PC-3 (cell line): ENCODE data around the gene ERMN. TPM values are rescaled to one million over a fixed set of nuclear protein-coding genes. Genes with fewer than 3 reads are reported as not detected.

Source experiments
- ATAC-seq: fragments of 200-7000 bp; cut with Tn5 transposase; 2 replicates; pipeline ENCODE4 v1.9.1; 2020; ENCODE audit warnings: mild to moderate bottlenecking, moderate library complexity
- BruUV-seq: library from RNA; stranded (reverse); fragments of 400-500 nt; replicated peaks from 2 replicates; lab custom pipeline; 2021; lab: Mats Ljungman, UMichigan
- CTCF ChIA-PET: fragments of 300-600 bp; sonication (Branson Sonifier 250); formaldehyde crosslinking; loops from one replicate; lab custom pipeline; 2022; ENCODE audit warnings: antibody characterized with exemption; lab: Charles Lee
- POLR2A ChIA-PET: fragments of 300-600 bp; sonication (Branson Sonifier 250); formaldehyde crosslinking; loops from one replicate; lab custom pipeline; 2022; ENCODE audit warnings: antibody characterized with exemption; ENCODE audit not compliant: unreplicated experiment; lab: Charles Lee
- DNase-seq: peaks from one replicate; pipeline ENCODE4 v3.0.0-alpha.2; 2015
- H2AFZ ChIP-seq: fragments of 300-600 bp; sonication (generic); 2 replicates; pipeline ENCODE4 v1.6.0; 2016; ENCODE audit warnings: antibody characterized with exemption, low read length
- H3F3A ChIP-seq: fragments of 300-600 bp; sonication (generic); one replicate; pipeline ENCODE4 v1.6.0; 2017; ENCODE audit warnings: antibody characterized with exemption, low read length, control low read depth, mild to moderate bottlenecking; ENCODE audit not compliant: unreplicated experiment
- H3K27ac ChIP-seq: fragments of 300-600 bp; sonication (generic); 2 replicates; pipeline ENCODE4 v1.5.1; 2016; ENCODE audit warnings: mild to moderate bottlenecking, low read length
- H3K27me3 ChIP-seq: fragments of 300-600 bp; sonication (generic); 2 replicates; pipeline ENCODE4 v1.6.1; 2016; ENCODE audit warnings: low read length, mixed read lengths
- H3K36me3 ChIP-seq: fragments of 300-600 bp; sonication (generic); 2 replicates; pipeline ENCODE4 v1.6.1; 2016; ENCODE audit warnings: low read depth, mixed run types, low read length, mixed read lengths
- H3K4me1 ChIP-seq: fragments of 300-600 bp; sonication (generic); 2 replicates; pipeline ENCODE4 v1.5.1; 2016; ENCODE audit warnings: low read length; ENCODE audit not compliant: insufficient read depth
- H3K4me2 ChIP-seq: fragments of 300-600 bp; sonication (generic); 2 replicates; pipeline ENCODE4 v1.6.0; 2016; ENCODE audit warnings: low read length
- H3K4me3 ChIP-seq: fragments of 300-600 bp; sonication (generic); 2 replicates; pipeline ENCODE4 v1.5.1; 2016; ENCODE audit warnings: mild to moderate bottlenecking, low read length, mixed read lengths
- H3K79me2 ChIP-seq: fragments of 300-600 bp; sonication (generic); 2 replicates; pipeline ENCODE4 v1.6.1; 2017; ENCODE audit warnings: low read length, mixed read lengths
- H3K9ac ChIP-seq: fragments of 300-600 bp; sonication (generic); 2 replicates; pipeline ENCODE4 v1.6.0; 2016; ENCODE audit warnings: mild to moderate bottlenecking, low read length
- H3K9me2 ChIP-seq: fragments of 300-600 bp; sonication (generic); replicated peaks from 2 replicates; pipeline ENCODE4 v1.6.1; 2016; ENCODE audit warnings: mixed run types, low read length, mixed read lengths
- H3K9me3 ChIP-seq: fragments of 300-600 bp; sonication (generic); 2 replicates; pipeline ENCODE4 v1.6.1; 2016; ENCODE audit warnings: low read length, mixed read lengths
- H4K20me1 ChIP-seq: fragments of 300-600 bp; sonication (generic); 2 replicates; pipeline ENCODE4 v1.6.1; 2016; ENCODE audit warnings: low read length, mixed read lengths
- EZH2 ChIP-seq: fragments of 300-600 bp; sonication (generic); IDR thresholded peaks from one replicate; pipeline ENCODE4 v1.6.1; 2017; ENCODE audit warnings: antibody characterized with exemption, mild to moderate bottlenecking, low read length; ENCODE audit not compliant: unreplicated experiment
- EZH2phosphoT487 ChIP-seq: fragments of 300-600 bp; sonication (generic); IDR thresholded peaks from 2 replicates; pipeline ENCODE4 v1.6.1; 2018; ENCODE audit warnings: mild to moderate bottlenecking, antibody characterized with exemption, low read length, borderline replicate concordance
- intact Hi-C: fragments of 100-400 bp; cut with micrococcal nuclease; formaldehyde crosslinking; loops from 2 replicates; pipeline ENCODE4 v1.9.0; 2023
- total RNA-seq: library from RNA; depleted of rRNA; stranded (reverse); fragments of >200 nt; gene quantifications from 2 replicates; pipeline ENCODE4 v1.2.3, GENCODE V29; 2014
- TF ChIP-seq, protein P1 (sequence below): fragments of 300-600 bp; sonication (generic); conservative IDR thresholded peaks from 2 replicates; pipeline ENCODE4 v1.5.1; 2017; ENCODE audit warnings: antibody characterized with exemption, low read depth, mild to moderate bottlenecking, low read length

ERMN gene
- total RNA-seq, 1 experiment from 2014 or later: not detected

DNA sequence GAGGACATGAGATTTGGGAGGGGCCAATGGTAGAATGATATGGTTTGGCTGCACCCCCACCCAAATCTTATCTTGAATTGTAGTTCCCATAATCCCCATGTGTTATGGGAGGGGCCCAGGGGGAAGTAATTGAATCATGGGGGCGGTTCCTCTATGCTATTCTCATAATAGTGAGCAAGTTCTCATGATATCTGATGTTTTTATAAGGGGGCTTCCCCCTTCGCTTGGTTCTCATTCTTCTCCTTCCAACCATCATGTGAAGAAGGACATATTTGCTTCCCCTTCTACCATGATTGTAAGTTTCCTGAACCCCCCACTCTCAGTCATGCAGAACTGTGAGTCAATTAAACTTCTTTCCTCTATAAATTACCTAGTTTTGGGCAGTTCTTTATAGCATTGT lies 37.0 kb upstream of the ERMN start:
- Histone ChIP-seq H3K9ac (no peak overlapping the region), H3K9me2 (no peaks in the 10 kb centered on the region; the same call in 1 of the 2 replicates), H3K36me3 (no peaks in the 10 kb centered on the region), H2AFZ (no peak overlapping the region), H3F3A (no peaks in the 10 kb centered on the region), H3K79me2 (no peaks in the 10 kb centered on the region), H3K9me3 (no peaks in the 10 kb centered on the region), H3K4me1 (no peaks in the 10 kb centered on the region), H3K4me3 (no peak overlapping the region), H3K4me2 (no peak overlapping the region), H3K27ac (no peak overlapping the region), H4K20me1 (no peaks in the 10 kb centered on the region), H3K27me3 (no peaks in the 10 kb centered on the region; the same call in 1 of the 2 replicates)
- TF ChIP-seq EZH2phosphoT487: no peak
- TF ChIP-seq, protein P1, sequence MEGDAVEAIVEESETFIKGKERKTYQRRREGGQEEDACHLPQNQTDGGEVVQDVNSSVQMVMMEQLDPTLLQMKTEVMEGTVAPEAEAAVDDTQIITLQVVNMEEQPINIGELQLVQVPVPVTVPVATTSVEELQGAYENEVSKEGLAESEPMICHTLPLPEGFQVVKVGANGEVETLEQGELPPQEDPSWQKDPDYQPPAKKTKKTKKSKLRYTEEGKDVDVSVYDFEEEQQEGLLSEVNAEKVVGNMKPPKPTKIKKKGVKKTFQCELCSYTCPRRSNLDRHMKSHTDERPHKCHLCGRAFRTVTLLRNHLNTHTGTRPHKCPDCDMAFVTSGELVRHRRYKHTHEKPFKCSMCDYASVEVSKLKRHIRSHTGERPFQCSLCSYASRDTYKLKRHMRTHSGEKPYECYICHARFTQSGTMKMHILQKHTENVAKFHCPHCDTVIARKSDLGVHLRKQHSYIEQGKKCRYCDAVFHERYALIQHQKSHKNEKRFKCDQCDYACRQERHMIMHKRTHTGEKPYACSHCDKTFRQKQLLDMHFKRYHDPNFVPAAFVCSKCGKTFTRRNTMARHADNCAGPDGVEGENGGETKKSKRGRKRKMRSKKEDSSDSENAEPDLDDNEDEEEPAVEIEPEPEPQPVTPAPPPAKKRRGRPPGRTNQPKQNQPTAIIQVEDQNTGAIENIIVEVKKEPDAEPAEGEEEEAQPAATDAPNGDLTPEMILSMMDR: no peak
- POLR2A ChIA-PET: no interaction called here
- intact Hi-C loops: no loop called here
- DNase-seq: no peak
- CTCF ChIA-PET: no interaction called here
- no peak for ATAC-seq
- BruUV-seq: no TSS peak

DNA sequence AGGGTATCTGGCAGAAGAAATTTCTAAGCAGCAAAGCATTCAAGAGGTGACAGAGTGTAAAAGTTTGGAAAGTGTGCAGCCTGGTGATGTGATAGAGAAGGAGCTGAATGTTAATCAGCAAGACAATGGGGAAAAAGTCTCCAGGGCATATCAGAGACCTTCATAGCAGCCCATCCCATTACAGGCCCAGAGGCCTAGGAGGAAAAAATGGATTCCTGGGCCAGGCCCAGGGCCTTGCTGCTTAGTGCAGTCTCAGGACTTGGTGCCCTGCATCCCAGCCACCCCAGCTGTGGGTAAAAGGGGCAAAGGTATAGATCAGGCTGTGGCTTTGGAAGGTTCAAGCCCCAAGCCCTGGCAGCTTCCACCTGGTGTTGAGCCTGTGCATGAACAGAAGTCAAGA lies 35.9 kb upstream of the ERMN start:
- H3K4me1 ChIP-seq: no peaks in the 10 kb centered on the region
- H3K9ac ChIP-seq: no peak overlapping the region
- no peaks in the 10 kb centered on the region for H3K9me3 ChIP-seq
- intact Hi-C loops: no loop called here
- no peaks in the 10 kb centered on the region for H3K36me3 ChIP-seq
- TF ChIP-seq EZH2phosphoT487 (no peak), EZH2 (no peak)
- TF ChIP-seq, protein P1: no peak
- H3K79me2 ChIP-seq: no peaks in the 10 kb centered on the region
- DNase-seq (no peak), ATAC-seq (no peak)
- H4K20me1 ChIP-seq: no peaks in the 10 kb centered on the region
- CTCF ChIA-PET: no interaction called here
- H3K4me2 ChIP-seq: no peak overlapping the region
- H3K4me3 ChIP-seq: no peak overlapping the region
- no peak overlapping the region for H2AFZ ChIP-seq
- POLR2A ChIA-PET: no interaction called here
- no TSS peak for BruUV-seq
- no peak overlapping the region for H3K27ac ChIP-seq
- H3K27me3 ChIP-seq: no peaks in the 10 kb centered on the region; the same call in 1 of the 2 replicates
- H3K9me2 ChIP-seq: no peaks in the 10 kb centered on the region; the same call in 1 of the 2 replicates
- H3F3A ChIP-seq: no peaks in the 10 kb centered on the region

DNA sequence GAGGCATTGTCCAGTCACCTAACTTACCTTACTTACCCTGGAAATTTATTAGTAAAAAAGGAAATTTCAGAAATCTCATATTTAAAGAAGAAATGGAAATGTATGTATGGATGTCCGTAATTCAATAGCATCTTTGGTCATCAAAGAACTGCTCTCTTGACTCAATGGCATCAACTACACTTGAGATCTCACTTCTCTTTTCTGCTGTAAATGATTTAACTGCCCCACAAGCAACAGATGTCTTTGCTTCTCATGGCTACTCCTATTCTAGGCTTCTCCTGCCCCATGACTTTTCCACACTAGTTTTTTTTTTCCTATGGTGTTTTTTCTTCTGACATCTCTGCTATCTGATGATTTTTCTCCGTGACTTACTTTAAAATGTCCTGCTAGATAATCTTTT lies 34.0 kb upstream of the ERMN start:
- Histone ChIP-seq H3K9ac (no peak overlapping the region), H4K20me1 (no peaks in the 10 kb centered on the region), H3K9me3 (no peaks in the 10 kb centered on the region), H3K9me2 (no peaks in the 10 kb centered on the region), H3K36me3 (no peaks in the 10 kb centered on the region), H3K4me1 (0 out of 2 replicates have a peak, but pooled peaks cover 6% of the 10 kb centered on the region), H2AFZ (no peak overlapping the region), H3K27me3 (no peaks in the 10 kb centered on the region), H3K4me2 (no peak overlapping the region), H3K79me2 (no peaks in the 10 kb centered on the region), H3F3A (no peaks in the 10 kb centered on the region), H3K4me3 (no peak overlapping the region), H3K27ac (no peak overlapping the region)
- CTCF ChIA-PET: no interaction called here
- DNase-seq (no peak), ATAC-seq (no peak)
- BruUV-seq: no TSS peak
- intact Hi-C loops: no loop called here
- POLR2A ChIA-PET: no interaction called here
- TF ChIP-seq, protein P1: no peak
- TF ChIP-seq EZH2phosphoT487 (no peak), EZH2 (no peak)
